Adipocyte (in vitro differentiated cells): Measurements from ENCODE around the gene ANKS1A.
"Not testable (repeated sequence)": the region's sequence is repeated elsewhere in the genome, so short reads cannot be mapped to it uniquely, and the experiment has no call there.

ENCODE experiments used
- DNase-seq: peaks from one replicate; pipeline ENCODE4 v3.0.0-alpha.2; 2015; ENCODE audit warnings: low read depth
- H3K27me3 ChIP-seq: replicated peaks from 2 replicates; pipeline ENCODE4 v1.7.0; 2013; ENCODE audit warnings: mild to moderate bottlenecking, low read length, moderate library complexity; ENCODE audit not compliant: control insufficient read depth, insufficient read depth
- H3K36me3 ChIP-seq: 2 replicates; pipeline ENCODE4 v1.7.0; 2013; ENCODE audit warnings: low read length, mild to moderate bottlenecking, moderate library complexity; ENCODE audit not compliant: control insufficient read depth, insufficient read depth, severe bottlenecking
- H3K4me1 ChIP-seq: 2 replicates; pipeline ENCODE4 v1.7.0; 2013; ENCODE audit warnings: mild to moderate bottlenecking, low read length, moderate library complexity; ENCODE audit not compliant: control insufficient read depth, insufficient read depth
- H3K4me3 ChIP-seq: 2 replicates; pipeline ENCODE4 v1.7.0; 2013; ENCODE audit warnings: mild to moderate bottlenecking, low read length, moderate library complexity
- H3K9ac ChIP-seq: 2 replicates; pipeline ENCODE4 v1.7.0; 2013; ENCODE audit warnings: mild to moderate bottlenecking, low read length, moderate library complexity
- H3K9me3 ChIP-seq: 2 replicates; pipeline ENCODE4 v1.7.0; 2013; ENCODE audit warnings: mild to moderate bottlenecking, low read length, moderate library complexity; ENCODE audit not compliant: control insufficient read depth

ANKS1A gene

GRCh38 chr6:34999962-35000361 is 110.9 kb downstream of the ANKS1A start:
- H3K9ac ChIP-seq, H3K9me3 ChIP-seq, DNase-seq, H3K27me3 ChIP-seq, H3K4me3 ChIP-seq, H3K4me1 ChIP-seq: not testable (repeated sequence)
- H3K36me3 ChIP-seq = peaks cover 14% of the 10 kb centered on the region

GRCh38 chr6:35001349-35001748 is 112.3 kb downstream of the ANKS1A start:
- H3K9me3 ChIP-seq, H3K9ac ChIP-seq, H3K4me1 ChIP-seq, H3K27me3 ChIP-seq, DNase-seq, H3K4me3 ChIP-seq, H3K36me3 ChIP-seq: not testable (repeated sequence)

- not testable (repeated sequence) for H3K9ac ChIP-seq, DNase-seq, H3K4me1 ChIP-seq, H3K9me3 ChIP-seq, H3K36me3 ChIP-seq, H3K27me3 ChIP-seq, H3K4me3 ChIP-seq
Observed at GRCh38 chr6:35003886-35004530, 115.0 kb downstream of the ANKS1A start.

GRCh38 chr6:35007016-35007415 is 118.0 kb downstream of the ANKS1A start:
- no peak overlapping the region for H3K4me3 ChIP-seq
- peaks cover 7% of the 10 kb centered on the region for H3K36me3 ChIP-seq
- H3K9ac ChIP-seq = no peak overlapping the region
- H3K4me1 ChIP-seq = no peaks in the 10 kb centered on the region
- no peaks in the 10 kb centered on the region for H3K9me3 ChIP-seq
- H3K27me3 ChIP-seq = no peaks in the 10 kb centered on the region
- no peak for DNase-seq

GRCh38 chr6:35008858-35009257 is 119.8 kb downstream of the ANKS1A start:
- Histone ChIP-seq H3K4me1 (no peaks in the 10 kb centered on the region), H3K27me3 (no peaks in the 10 kb centered on the region), H3K9ac (no peak overlapping the region), H3K4me3 (no peak overlapping the region), H3K36me3 (no peaks in the 10 kb centered on the region), H3K9me3 (no peaks in the 10 kb centered on the region)
- no peak for DNase-seq

- Histone ChIP-seq H3K27me3 (no peaks in the 10 kb centered on the region), H3K9me3 (no peaks in the 10 kb centered on the region), H3K36me3 (no peaks in the 10 kb centered on the region), H3K4me1 (peaks cover 15% of the 10 kb centered on the region), H3K4me3 (no peak overlapping the region), H3K9ac (no peak overlapping the region)
- DNase-seq = no peak
Observed at GRCh38 chr6:35011096-35012041, 122.3 kb downstream of the ANKS1A start.

- peaks cover 36% of the 10 kb centered on the region for H3K4me1 ChIP-seq
Observed at GRCh38 chr6:35013701-35014100, 124.6 kb downstream of the ANKS1A start.

GRCh38 chr6:35014341-35014740 is 125.3 kb downstream of the ANKS1A start:
- no peak for DNase-seq
- Histone ChIP-seq H3K27me3 (no peaks in the 10 kb centered on the region), H3K9ac (no peak overlapping the region), H3K4me1 (peaks cover 40% of the 10 kb centered on the region), H3K4me3 (no peak overlapping the region), H3K36me3 (no peaks in the 10 kb centered on the region), H3K9me3 (no peaks in the 10 kb centered on the region)

More at GRCh38 chr6:35013701-35014100, 124.6 kb downstream of the ANKS1A start:
- DNase-seq = no peak
- no peak overlapping the region for H3K9ac ChIP-seq
- H3K4me3 ChIP-seq = no peak overlapping the region
- no peaks in the 10 kb centered on the region for H3K27me3 ChIP-seq
- H3K36me3 ChIP-seq = no peaks in the 10 kb centered on the region
- H3K9me3 ChIP-seq = no peaks in the 10 kb centered on the region

- Histone ChIP-seq H3K27me3 (no peaks in the 10 kb centered on the region), H3K4me1 (peaks cover 40% of the 10 kb centered on the region), H3K36me3 (no peaks in the 10 kb centered on the region), H3K9ac (no peak overlapping the region), H3K4me3 (no peak overlapping the region), H3K9me3 (no peaks in the 10 kb centered on the region)
- peak; percentile 48 for DNase-seq
Observed at GRCh38 chr6:35014786-35015185, 125.7 kb downstream of the ANKS1A start.

GRCh38 chr6:35015476-35015875 is 126.4 kb downstream of the ANKS1A start:
- H3K9me3 ChIP-seq = no peaks in the 10 kb centered on the region
- DNase-seq = no peak
- no peaks in the 10 kb centered on the region for H3K36me3 ChIP-seq
- H3K27me3 ChIP-seq = no peaks in the 10 kb centered on the region
- no peak overlapping the region for H3K9ac ChIP-seq
- peaks cover 41% of the 10 kb centered on the region for H3K4me1 ChIP-seq
- H3K4me3 ChIP-seq = no peak overlapping the region

- Histone ChIP-seq H3K4me1 (peaks cover 46% of the 10 kb centered on the region), H3K36me3 (no peaks in the 10 kb centered on the region), H3K27me3 (no peaks in the 10 kb centered on the region), H3K9ac (no peak overlapping the region), H3K9me3 (no peaks in the 10 kb centered on the region), H3K4me3 (no peak overlapping the region)
- peak; percentile 29 for DNase-seq
Observed at GRCh38 chr6:35015996-35016395, 126.9 kb downstream of the ANKS1A start.
